Effector memory CD4-positive, alpha-beta T cell (primary cell): ENCODE measurements around the gene CDSN.

Experiments used
- DNase-seq, 3 donors: peaks; one replicate each; pipeline ENCODE4 v3.0.0-alpha.2; 2020
- H3K27ac ChIP-seq: 2 replicates; pipeline ENCODE4 v1.7.0; 2013; ENCODE audit warnings: mild to moderate bottlenecking, low read length, moderate library complexity; ENCODE audit not compliant: insufficient read depth, poor library complexity, severe bottlenecking
- H3K27me3 ChIP-seq: replicated peaks from 2 replicates; pipeline ENCODE4 v1.7.0; 2013; ENCODE audit warnings: mild to moderate bottlenecking, low read length; ENCODE audit not compliant: insufficient read depth, control insufficient read depth, poor library complexity, severe bottlenecking
- H3K36me3 ChIP-seq: 2 replicates; pipeline ENCODE4 v1.7.0; 2013; ENCODE audit warnings: mild to moderate bottlenecking, low read length, moderate library complexity; ENCODE audit not compliant: control insufficient read depth, insufficient read depth
- H3K4me1 ChIP-seq: 2 replicates; pipeline ENCODE4 v1.7.0; 2013; ENCODE audit warnings: low read length, mild to moderate bottlenecking; ENCODE audit not compliant: control insufficient read depth, insufficient read depth, poor library complexity, severe bottlenecking
- H3K4me3 ChIP-seq: 2 replicates; pipeline ENCODE4 v1.7.0; 2013; ENCODE audit warnings: low read length, low read depth, mild to moderate bottlenecking; ENCODE audit not compliant: insufficient read depth, poor library complexity, severe bottlenecking
- H3K9me3 ChIP-seq: 2 replicates; pipeline ENCODE4 v1.7.0; 2013; ENCODE audit warnings: mild to moderate bottlenecking, low read length, moderate library complexity; ENCODE audit not compliant: control insufficient read depth

Gene CDSN

GRCh38 chr6:31144970-31145340, 24.7 kb upstream of the CDSN start:
- peaks cover 5% of the 10 kb centered on the region for H3K36me3 ChIP-seq
- no peak overlapping the region for H3K4me3 ChIP-seq

GRCh38 chr6:31144296-31144969, 24.2 kb upstream of the CDSN start:
- DNase-seq = no peak
- Histone ChIP-seq H3K36me3 (peaks cover 5% of the 10 kb centered on the region), H3K4me3 (no peak overlapping the region)

More at GRCh38 chr6:31144970-31145340, 24.7 kb upstream of the CDSN start:
- Histone ChIP-seq H3K27ac (no peak overlapping the region), H3K9me3 (no peaks in the 10 kb centered on the region), H3K4me1 (no peaks in the 10 kb centered on the region), H3K27me3 (no peaks in the 10 kb centered on the region)
- no peak for DNase-seq

GRCh38 chr6:31143148-31143547, 22.9 kb upstream of the CDSN start:
- H3K4me3 ChIP-seq = no peak overlapping the region
- peaks cover 5% of the 10 kb centered on the region for H3K36me3 ChIP-seq
- no peaks in the 10 kb centered on the region for H3K27me3 ChIP-seq
- H3K4me1 ChIP-seq = no peaks in the 10 kb centered on the region
- H3K27ac ChIP-seq = no peak overlapping the region
- no peaks in the 10 kb centered on the region for H3K9me3 ChIP-seq
- DNase-seq = no peak

More at GRCh38 chr6:31144296-31144969, 24.2 kb upstream of the CDSN start:
- Histone ChIP-seq H3K27me3 (no peaks in the 10 kb centered on the region), H3K9me3 (no peaks in the 10 kb centered on the region), H3K4me1 (no peaks in the 10 kb centered on the region), H3K27ac (no peak overlapping the region)

DNA sequence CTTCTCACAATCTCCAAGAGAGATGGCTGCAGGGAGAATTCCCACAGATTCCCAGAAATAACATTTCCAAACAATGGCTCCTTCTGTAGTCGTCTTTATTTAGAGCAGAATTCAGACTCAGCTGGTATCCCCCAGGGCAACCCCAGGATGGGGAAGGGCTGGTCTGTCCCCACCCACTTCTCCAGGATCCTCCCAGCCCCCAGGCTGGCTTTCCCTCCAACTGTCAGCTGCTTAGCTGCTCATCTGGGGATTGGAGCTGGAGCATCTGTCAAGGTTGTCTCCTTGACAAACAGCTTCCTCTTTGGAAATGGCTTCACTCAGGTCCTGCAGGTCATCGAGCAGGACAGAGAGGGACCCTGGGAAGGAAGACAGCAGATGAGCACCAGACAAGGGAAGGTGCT, 22.1 kb upstream of the CDSN start:
- Histone ChIP-seq H3K9me3 (no peaks in the 10 kb centered on the region), H3K4me1 (peaks cover 5% of the 10 kb centered on the region), H3K27ac (no peak overlapping the region), H3K36me3 (peaks cover 5% of the 10 kb centered on the region), H3K4me3 (no peak overlapping the region), H3K27me3 (no peaks in the 10 kb centered on the region)
- DNase-seq = no peak

DNA sequence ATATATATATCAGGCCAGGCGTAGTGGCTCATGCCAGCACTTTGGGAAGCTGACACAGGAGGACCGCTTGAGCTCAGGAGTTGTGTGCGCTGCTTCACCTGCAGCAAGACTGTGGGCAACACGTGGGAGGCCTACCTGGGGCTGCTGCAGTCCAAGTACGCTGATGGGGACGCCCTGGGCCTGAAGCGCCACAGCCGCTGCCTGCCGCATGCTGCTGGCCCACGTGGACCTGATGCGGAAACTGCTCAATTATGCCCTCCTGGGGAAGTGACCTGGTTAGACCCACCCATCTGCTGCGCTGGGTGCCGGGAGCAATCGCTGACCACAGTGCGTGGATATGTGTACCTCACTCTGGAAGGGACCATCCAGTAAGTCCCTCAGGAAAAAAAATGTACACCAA, 20.4 kb upstream of the CDSN start:
- H3K27ac ChIP-seq = no peak overlapping the region
- H3K27me3 ChIP-seq = no peaks in the 10 kb centered on the region
- no peak for DNase-seq

DNA sequence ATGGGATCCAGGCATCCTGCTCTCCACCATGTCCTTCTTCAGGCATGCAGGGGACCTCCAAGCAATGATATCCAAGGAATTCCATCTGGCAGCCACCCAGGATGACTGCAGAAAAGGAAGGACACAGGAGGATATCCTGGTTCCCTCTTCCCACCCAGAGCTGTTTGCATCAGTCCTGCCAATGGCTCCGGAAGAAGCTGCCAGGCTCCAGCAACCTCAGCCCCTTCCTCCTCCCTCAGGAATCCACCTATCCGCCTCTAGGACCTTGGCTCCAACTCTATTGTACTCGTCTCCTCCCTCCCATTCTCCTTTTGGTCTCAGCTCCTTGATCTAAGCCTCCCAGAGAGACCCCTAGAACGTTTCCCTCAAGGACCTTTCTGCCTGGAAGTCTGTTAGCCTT, 19.4 kb upstream of the CDSN start:
- DNase-seq = no peak
- peaks cover 5% of the 10 kb centered on the region for H3K4me1 ChIP-seq
- H3K9me3 ChIP-seq = no peaks in the 10 kb centered on the region
- H3K36me3 ChIP-seq = peaks cover 5% of the 10 kb centered on the region
- no peak overlapping the region for H3K27ac ChIP-seq
- H3K27me3 ChIP-seq = no peaks in the 10 kb centered on the region
- no peak overlapping the region for H3K4me3 ChIP-seq

More for the DNA sequence above, 20.4 kb upstream of the CDSN start:
- H3K4me3 ChIP-seq = no peak overlapping the region
- H3K9me3 ChIP-seq = no peaks in the 10 kb centered on the region
- peaks cover 5% of the 10 kb centered on the region for H3K36me3 ChIP-seq
- peaks cover 5% of the 10 kb centered on the region for H3K4me1 ChIP-seq

DNA sequence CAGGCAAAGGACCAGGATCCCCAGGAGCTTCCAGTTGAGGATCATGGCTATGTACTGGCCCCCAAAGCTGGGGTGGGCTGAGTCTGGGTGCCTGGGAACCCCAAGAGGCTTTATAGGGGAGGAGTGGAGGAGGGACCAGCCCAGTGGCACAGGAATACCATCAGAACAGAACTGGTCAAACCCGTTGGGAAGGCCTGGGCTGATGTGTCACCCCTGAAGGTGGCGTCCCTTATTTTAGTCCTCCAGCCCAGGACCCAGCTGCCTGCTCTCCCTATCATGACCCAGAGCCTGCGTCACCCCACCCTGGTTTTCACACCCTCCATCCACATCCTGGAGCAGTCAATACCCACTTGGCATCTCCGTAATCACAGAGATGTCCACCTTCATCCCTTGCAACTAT, 18.7 kb upstream of the CDSN start, which contains the start of gene PSORS1C2:
PSORS1C2 (minus strand) TSS at position 85 of the 400 bp plus-strand sequence; CDS start at position 45, 40 bp downstream.
- Histone ChIP-seq H3K9me3 (no peaks in the 10 kb centered on the region), H3K4me1 (peaks cover 5% of the 10 kb centered on the region), H3K27ac (no peak within 1 kb of the TSS), H3K36me3 (peaks cover 5% of the 10 kb centered on the region), H3K4me3 (no peak within 1 kb of the TSS), H3K27me3 (no peaks in the 10 kb centered on the region)
- DNase-seq = no peak

GRCh38 chr6:31135710-31136109, 15.5 kb upstream of the CDSN start:
- no peak for DNase-seq
- H3K36me3 ChIP-seq = no peaks in the 10 kb centered on the region
- H3K9me3 ChIP-seq = no peaks in the 10 kb centered on the region
- H3K27me3 ChIP-seq = no peaks in the 10 kb centered on the region
- H3K4me1 ChIP-seq = peaks cover 5% of the 10 kb centered on the region
- no peak overlapping the region for H3K4me3 ChIP-seq
- H3K27ac ChIP-seq = no peak overlapping the region

- peaks cover 4% of the 10 kb centered on the region for H3K4me1 ChIP-seq
- no peaks in the 10 kb centered on the region for H3K9me3 ChIP-seq
- H3K4me3 ChIP-seq = no peak overlapping the region
- no peak for DNase-seq
- H3K36me3 ChIP-seq = no peaks in the 10 kb centered on the region
- no peak overlapping the region for H3K27ac ChIP-seq
- H3K27me3 ChIP-seq = no peaks in the 10 kb centered on the region
Measured at GRCh38 chr6:31132806-31133205, 12.6 kb upstream of the CDSN start.

- Histone ChIP-seq H3K36me3 (no peaks in the 10 kb centered on the region), H3K27me3 (no peaks in the 10 kb centered on the region), H3K4me1 (no peaks in the 10 kb centered on the region), H3K4me3 (no peak overlapping the region), H3K27ac (no peak overlapping the region), H3K9me3 (no peaks in the 10 kb centered on the region)
- DNase-seq = no peak
Measured at GRCh38 chr6:31131595-31131994, 11.3 kb upstream of the CDSN start.
